NCI-H510A treated with DMSO at 0.1 percent for 48 hours (cell line): ENCODE results near the gene CD47.
A peak's percentile ranks its signal among the peaks of the same experiment; 100 is the strongest.

Experiments
- DNase-seq: peaks from one replicate; lab custom pipeline; 2025; lab: John Stamatoyannopoulos, UW

The CD47 gene

GRCh38 chr3:108091498-108092250, 843 bp upstream of the CD47 start:
- peak; percentile 27 for DNase-seq

- DNase-seq = peak; percentile 16
These were observed 656 bp downstream of the CD47 start for GRCh38 chr3:108090049-108090700.

GRCh38 chr3:108089579-108089978, 1.3 kb downstream of the CD47 start:
- DNase-seq = no peak

- no peak for DNase-seq
These were observed 2.1 kb downstream of the CD47 start for GRCh38 chr3:108088697-108089096.

GRCh38 chr3:108088146-108088545, 2.7 kb downstream of the CD47 start:
- DNase-seq = no peak

GRCh38 chr3:108086653-108087052, 4.2 kb downstream of the CD47 start:
- DNase-seq = no peak

GRCh38 chr3:108085810-108086350, 5.0 kb downstream of the CD47 start:
- DNase-seq = no peak

- DNase-seq = no peak
These were observed 5.5 kb downstream of the CD47 start for GRCh38 chr3:108085370-108085769.

- no peak for DNase-seq
These were observed 11.0 kb downstream of the CD47 start for GRCh38 chr3:108079877-108080276.

GRCh38 chr3:108079043-108079442, 11.8 kb downstream of the CD47 start:
- DNase-seq = no peak

- no peak for DNase-seq
These were observed 14.3 kb downstream of the CD47 start for GRCh38 chr3:108076564-108076963.

- DNase-seq = no peak
These were observed 16.9 kb downstream of the CD47 start for GRCh38 chr3:108073764-108074431.

GRCh38 chr3:108071368-108071767, 19.5 kb downstream of the CD47 start:
- no peak for DNase-seq

GRCh38 chr3:108070356-108070755, 20.5 kb downstream of the CD47 start:
- no peak for DNase-seq

GRCh38 chr3:108067768-108068167, 23.1 kb downstream of the CD47 start:
- no peak for DNase-seq

- DNase-seq = no peak
These were observed 25.7 kb downstream of the CD47 start for GRCh38 chr3:108065096-108065495.

- no peak for DNase-seq
These were observed 26.4 kb downstream of the CD47 start for GRCh38 chr3:108064293-108064887.

GRCh38 chr3:108062051-108062450, 28.8 kb downstream of the CD47 start:
- DNase-seq = no peak

- DNase-seq = no peak
These were observed 30.5 kb downstream of the CD47 start for GRCh38 chr3:108060331-108060730.

- no peak for DNase-seq
These were observed 34.9 kb downstream of the CD47 start for GRCh38 chr3:108055931-108056330.

GRCh38 chr3:108054935-108055334, 35.9 kb downstream of the CD47 start:
- DNase-seq = no peak

GRCh38 chr3:108053483-108053882, 37.3 kb downstream of the CD47 start:
- DNase-seq = no peak
